Nephron (organoid): Measurements from ENCODE around the gene ACP1.

Experiments used
- H3K27ac Mint-ChIP-seq, 3 experiments: 2 replicates each; pipeline ENCODE4 v1.8.0; 2020; ENCODE audit warnings: mixed read lengths in 3 of 3, mild to moderate bottlenecking in 2 of 3, moderate library complexity in 1 of 3
- H3K27me3 Mint-ChIP-seq: 2 replicates; pipeline ENCODE4 v1.8.0; 2021; ENCODE audit warnings: low read depth, mild to moderate bottlenecking, moderate library complexity, mixed read lengths
- H3K36me3 Mint-ChIP-seq: 2 replicates; pipeline ENCODE4 v1.8.0; 2020; ENCODE audit warnings: low read depth, mixed read lengths
- H3K4me1 Mint-ChIP-seq: 2 replicates; pipeline ENCODE4 v1.8.0; 2020; ENCODE audit warnings: mixed read lengths
- H3K4me3 Mint-ChIP-seq, 3 experiments: 2 replicates each; pipeline ENCODE4 v1.8.0; 2020; ENCODE audit warnings: mild to moderate bottlenecking in 3 of 3, mixed read lengths in 3 of 3, moderate library complexity in 2 of 3
- H3K9me3 Mint-ChIP-seq: 2 replicates; pipeline ENCODE4 v1.8.0; 2020; ENCODE audit warnings: mixed read lengths
- TF ChIP-seq, protein P1 (sequence below), 3 experiments: fragments of 200-600 bp; sonication (generic); IDR thresholded peaks; one replicate each; pipeline ENCODE4 v1.5.0; 2021; ENCODE audit warnings: antibody characterized with exemption in 3 of 3; ENCODE audit not compliant: unreplicated experiment in 3 of 3

Gene ACP1

DNA sequence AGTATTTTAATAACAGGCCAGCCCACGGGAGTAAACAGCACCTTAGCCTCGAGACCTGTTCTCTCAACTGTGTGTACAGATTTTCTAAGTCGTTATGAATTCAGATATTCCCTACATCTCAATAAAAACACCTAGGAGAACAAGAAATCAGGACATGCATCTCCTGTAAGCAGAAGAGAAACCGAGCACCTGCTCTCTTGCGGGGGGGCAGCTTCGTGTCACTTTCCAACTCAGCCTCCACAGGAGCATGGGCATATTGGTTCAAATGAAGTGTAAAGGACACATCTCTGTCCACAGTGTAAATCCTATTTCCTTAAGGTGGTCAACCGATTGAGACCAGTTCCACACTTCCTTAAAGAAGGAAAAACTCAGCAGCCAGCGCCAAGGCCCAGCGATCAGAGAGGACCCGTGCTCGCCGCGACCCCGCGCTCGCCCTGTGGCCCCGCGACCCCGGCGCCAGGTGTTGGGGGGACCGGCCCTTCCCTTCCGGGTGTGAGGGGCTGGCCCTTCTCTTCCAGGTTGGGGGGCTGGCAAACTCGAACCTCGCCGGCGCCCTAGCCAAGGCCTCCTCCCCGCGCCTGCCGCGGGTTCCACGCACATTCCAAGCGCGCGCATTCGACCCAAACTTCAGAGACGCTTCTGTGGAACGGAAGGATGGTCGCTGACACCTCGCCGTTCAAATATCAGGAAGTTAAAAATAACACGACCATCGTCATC, 1.6 kb upstream of the ACP1 start:
- Mint-ChIP-seq H3K4me1 (peaks cover 31% of the 10 kb centered on the region), H3K36me3 (peaks cover 50% of the 10 kb centered on the region), H3K4me3 (peak overlapping the region; percentile 84 to 95 (median 88)), H3K9me3 (peaks cover 12% of the 10 kb centered on the region), H3K27me3 (no peaks in the 10 kb centered on the region), H3K27ac (peak overlapping the region; percentile 57 to 80 (median 76))
- TF ChIP-seq, protein P1, sequence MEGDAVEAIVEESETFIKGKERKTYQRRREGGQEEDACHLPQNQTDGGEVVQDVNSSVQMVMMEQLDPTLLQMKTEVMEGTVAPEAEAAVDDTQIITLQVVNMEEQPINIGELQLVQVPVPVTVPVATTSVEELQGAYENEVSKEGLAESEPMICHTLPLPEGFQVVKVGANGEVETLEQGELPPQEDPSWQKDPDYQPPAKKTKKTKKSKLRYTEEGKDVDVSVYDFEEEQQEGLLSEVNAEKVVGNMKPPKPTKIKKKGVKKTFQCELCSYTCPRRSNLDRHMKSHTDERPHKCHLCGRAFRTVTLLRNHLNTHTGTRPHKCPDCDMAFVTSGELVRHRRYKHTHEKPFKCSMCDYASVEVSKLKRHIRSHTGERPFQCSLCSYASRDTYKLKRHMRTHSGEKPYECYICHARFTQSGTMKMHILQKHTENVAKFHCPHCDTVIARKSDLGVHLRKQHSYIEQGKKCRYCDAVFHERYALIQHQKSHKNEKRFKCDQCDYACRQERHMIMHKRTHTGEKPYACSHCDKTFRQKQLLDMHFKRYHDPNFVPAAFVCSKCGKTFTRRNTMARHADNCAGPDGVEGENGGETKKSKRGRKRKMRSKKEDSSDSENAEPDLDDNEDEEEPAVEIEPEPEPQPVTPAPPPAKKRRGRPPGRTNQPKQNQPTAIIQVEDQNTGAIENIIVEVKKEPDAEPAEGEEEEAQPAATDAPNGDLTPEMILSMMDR (IDR thresholded peaks at IDR 0.05; ENCODE audit: unreplicated experiment in 3 of 3): no peak

- no peaks in the 10 kb centered on the region for H3K27me3 Mint-ChIP-seq
- TF ChIP-seq, protein P1 (IDR thresholded peaks at IDR 0.05; ENCODE audit: unreplicated experiment in 3 of 3): no peak
- H3K4me3 Mint-ChIP-seq: peak within 1 kb of the TSS; percentile 94 to 97 (median 95)
- peak within 1 kb of the TSS; percentile 91 to 95 (median 91) for H3K27ac Mint-ChIP-seq
- peaks cover 37% of the 10 kb centered on the region for H3K4me1 Mint-ChIP-seq
- H3K9me3 Mint-ChIP-seq: peaks cover 5% of the 10 kb centered on the region
- peaks cover 43% of the 10 kb centered on the region for H3K36me3 Mint-ChIP-seq
Observed at GRCh38 chr2:263774-264492, 814 bp upstream of the ACP1 start, which contains the start of gene SH3YL1. Gene SH3YL1 (minus strand): TSS chr2:264032. CDS start chr2:263984, 48 bp downstream.

GRCh38 chr2:268323-268722, 3.6 kb downstream of the ACP1 start:
- Mint-ChIP-seq H3K27ac (no peak overlapping the region), H3K4me3 (peak overlapping the region in 1 of 3 experiments; percentile 63), H3K36me3 (peaks cover 29% of the 10 kb centered on the region), H3K9me3 (no peaks in the 10 kb centered on the region), H3K4me1 (peaks cover 41% of the 10 kb centered on the region), H3K27me3 (no peaks in the 10 kb centered on the region)
- TF ChIP-seq, protein P1 (IDR thresholded peaks at IDR 0.05; ENCODE audit: unreplicated experiment in 3 of 3): no peak

- Mint-ChIP-seq H3K27ac (no peak overlapping the region), H3K4me1 (peaks cover 41% of the 10 kb centered on the region), H3K27me3 (no peaks in the 10 kb centered on the region), H3K9me3 (no peaks in the 10 kb centered on the region), H3K36me3 (peaks cover 30% of the 10 kb centered on the region), H3K4me3 (no peak overlapping the region)
- TF ChIP-seq, protein P1 (IDR thresholded peaks at IDR 0.05; ENCODE audit: unreplicated experiment in 3 of 3): no peak
Observed at GRCh38 chr2:269356-270030, 4.7 kb downstream of the ACP1 start.

- H3K36me3 Mint-ChIP-seq: peaks cover 36% of the 10 kb centered on the region
- H3K4me1 Mint-ChIP-seq: peaks cover 41% of the 10 kb centered on the region
- TF ChIP-seq, protein P1 (IDR thresholded peaks at IDR 0.05; ENCODE audit: unreplicated experiment in 3 of 3): no peak
- no peaks in the 10 kb centered on the region for H3K9me3 Mint-ChIP-seq
- H3K27ac Mint-ChIP-seq: no peak overlapping the region
- peak overlapping the region in 1 of 3 experiments; percentile 4 for H3K4me3 Mint-ChIP-seq
- H3K27me3 Mint-ChIP-seq: no peaks in the 10 kb centered on the region
Observed at GRCh38 chr2:270861-271260, 6.1 kb downstream of the ACP1 start.
